Inflammatory macrophage treated with lipopolysaccharide for 4 hours (primary cell): ENCODE results near the gene PICK1.

ENCODE experiments used
- DNase-seq: peaks from one replicate; pipeline ENCODE4 v3.0.0-alpha.2; 2020

PICK1 gene

DNA sequence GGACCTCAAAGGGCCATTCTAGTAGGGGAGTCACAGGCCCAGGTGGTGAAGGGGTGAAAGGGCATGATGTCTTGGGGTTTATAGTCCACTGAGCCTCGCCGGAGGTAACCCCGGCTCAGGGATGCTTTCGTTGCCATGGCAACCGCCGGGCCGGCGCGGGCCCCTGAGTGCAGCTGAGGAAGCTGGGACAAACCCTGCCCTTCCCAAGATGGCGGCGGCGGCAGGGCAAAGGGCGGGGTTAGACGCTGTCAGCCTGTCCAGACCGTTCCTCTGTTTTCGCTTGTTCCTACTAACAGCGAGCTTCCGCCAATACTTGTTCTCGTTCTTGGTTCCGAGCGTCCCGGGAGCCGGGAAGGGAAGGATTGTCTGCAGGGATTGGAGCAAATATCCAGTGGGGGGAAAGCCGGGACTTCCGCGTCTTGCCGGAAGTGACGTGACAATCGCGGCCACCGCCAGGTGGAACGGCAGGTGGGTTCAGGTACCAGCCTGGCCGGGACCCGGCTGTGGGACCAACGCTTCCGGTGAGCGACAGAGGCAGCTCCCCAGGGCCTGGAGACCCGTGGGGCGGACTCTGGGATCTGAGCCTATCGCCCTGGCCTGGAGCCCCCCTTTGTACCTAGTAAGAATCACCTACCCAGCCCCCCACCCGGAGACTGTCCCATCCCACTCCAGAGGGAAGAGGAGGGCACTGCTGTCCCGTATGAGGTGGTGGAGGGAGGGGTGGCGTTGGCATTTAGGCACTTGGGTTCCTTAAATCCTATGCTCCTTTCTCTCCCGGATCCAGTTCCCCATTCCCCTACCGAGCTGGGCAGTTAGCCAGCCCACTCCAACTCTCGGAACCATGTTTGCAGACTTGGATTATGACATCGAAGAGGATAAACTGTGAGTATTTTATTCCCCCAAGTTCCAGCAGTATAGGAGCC lies at the start of gene PICK1:
TSS of gene PICK1 (plus strand) at position 436 of the 923 bp plus-strand sequence. CDS start at position 842, 406 bp downstream.
- DNase-seq: peak; percentile 91

DNA sequence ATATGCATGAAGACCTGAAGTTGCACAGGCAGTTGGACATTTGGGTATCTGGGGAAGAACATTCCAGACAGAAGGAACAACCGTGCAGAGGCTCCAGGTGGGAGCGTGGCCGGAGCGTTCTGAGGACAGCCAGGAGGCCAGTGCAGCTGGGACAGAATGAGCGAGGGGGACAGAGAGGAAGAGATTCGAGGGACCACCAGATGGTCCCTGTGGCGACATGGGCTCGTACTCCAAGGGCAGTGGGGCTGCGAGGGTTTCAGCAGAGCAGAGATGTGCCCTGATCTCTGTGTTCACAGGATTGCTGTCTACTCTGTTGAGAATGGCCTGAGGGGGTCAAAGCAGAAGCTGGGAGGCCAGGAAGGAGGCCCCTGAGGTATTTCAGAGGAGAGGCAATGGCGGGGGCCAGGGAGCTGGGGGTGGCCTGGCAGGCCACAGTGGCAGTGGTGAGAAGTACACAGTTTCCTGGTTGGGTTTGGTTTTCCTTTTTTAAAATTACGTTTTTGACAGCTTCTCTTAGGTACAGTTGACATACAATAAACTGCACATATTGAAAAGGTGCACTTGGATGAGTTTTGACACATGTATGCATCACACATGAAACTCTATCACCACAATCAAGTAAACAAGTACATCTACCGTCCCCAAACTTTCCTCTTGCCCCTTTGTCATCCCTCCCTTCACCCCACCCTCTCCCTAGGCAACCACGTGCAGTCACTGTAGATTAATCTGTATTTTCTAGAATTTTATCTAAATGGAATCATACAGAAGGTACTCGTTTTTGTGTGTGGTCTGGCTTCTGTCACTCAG lies 48.0 kb upstream of the PICK1 start:
- DNase-seq: no peak

DNA sequence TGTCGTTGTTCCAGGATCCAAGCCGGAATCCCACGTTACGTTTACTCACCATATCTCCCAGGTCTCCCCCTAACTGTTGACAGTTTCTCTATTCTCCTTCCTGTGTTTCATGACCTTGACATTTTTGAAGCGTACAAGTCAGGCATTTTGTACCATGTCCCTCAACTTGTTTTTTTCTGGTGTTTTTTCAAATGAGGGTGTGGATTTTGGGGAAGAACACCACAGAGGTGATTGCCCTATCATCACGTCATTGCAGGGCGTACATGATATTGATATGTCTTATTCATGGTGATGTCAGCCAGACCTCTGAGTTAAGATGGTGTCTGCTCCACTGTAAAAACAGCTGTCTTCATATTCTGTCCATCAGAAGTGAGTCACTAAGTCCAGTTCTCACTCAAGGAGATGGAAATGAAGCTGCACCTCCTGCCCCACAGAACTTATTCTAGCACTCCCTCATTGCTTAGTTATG lies 44.6 kb upstream of the PICK1 start:
- no peak for DNase-seq

DNA sequence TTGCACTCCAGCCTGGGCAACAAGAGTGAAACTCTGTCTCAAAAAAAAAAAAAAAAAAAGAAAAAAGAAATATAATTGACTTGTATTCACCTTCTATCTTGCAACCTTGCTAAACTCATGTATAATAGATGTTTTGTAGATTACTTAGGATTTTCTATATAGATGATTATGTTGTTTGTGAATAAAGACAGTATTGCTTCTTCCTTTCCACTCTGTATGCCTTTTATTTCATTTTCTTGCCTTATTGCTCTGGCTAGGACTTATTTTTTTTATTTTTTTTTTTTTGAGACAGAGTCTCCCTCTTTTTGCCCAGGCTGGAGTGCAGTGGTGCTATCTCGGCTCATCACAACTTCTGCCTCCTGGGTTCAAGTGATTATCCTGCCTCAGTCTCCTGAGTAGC lies 43.1 kb upstream of the PICK1 start:
- no peak for DNase-seq

DNA sequence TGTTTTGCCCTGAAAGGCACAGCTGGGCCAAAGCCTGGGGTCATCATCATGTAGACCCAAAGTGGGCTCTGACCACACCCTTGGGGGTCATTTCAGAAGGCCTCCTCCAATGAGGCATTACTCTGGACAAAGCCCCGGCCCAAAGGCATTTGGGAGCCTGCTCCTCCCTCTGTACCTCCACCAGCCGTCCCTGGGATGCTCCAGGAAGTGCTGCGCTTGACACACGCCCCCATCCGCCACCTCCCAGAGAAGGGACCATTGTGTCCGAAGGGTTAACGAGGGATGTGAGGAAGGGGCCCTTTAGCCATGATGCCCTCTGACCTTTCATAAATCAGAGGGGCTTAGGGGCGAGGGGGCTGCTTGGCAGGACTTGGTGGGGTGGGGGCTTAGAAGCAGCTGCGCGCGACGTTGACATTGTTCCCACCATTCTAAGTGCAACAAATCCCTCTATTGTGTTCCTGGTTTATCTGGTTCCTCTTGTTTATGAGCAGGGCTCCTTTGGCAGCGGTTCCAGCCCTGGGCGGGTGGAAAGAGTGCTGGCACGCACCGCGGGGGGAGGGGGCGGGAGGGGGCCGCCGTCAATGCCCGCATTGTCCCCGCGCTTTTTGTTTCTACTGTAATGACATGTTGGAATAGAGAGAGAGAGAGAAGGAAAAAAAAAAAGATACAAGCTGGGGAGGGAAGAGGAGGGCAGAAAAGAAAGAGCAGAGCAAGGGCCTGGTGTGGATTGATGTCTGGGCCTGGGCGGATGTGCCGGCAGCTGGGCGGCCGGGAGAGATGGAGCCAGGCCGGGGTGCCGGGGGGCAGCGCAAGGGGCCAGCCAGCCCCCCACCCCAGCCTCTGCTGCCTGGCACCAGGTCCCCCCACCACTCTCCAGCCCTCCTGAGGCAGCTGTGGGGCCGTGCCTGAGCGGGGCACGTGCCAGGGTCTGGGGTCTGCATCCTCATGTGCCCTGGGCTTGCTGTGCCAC lies 40.7 kb upstream of the PICK1 start:
- no peak for DNase-seq

DNA sequence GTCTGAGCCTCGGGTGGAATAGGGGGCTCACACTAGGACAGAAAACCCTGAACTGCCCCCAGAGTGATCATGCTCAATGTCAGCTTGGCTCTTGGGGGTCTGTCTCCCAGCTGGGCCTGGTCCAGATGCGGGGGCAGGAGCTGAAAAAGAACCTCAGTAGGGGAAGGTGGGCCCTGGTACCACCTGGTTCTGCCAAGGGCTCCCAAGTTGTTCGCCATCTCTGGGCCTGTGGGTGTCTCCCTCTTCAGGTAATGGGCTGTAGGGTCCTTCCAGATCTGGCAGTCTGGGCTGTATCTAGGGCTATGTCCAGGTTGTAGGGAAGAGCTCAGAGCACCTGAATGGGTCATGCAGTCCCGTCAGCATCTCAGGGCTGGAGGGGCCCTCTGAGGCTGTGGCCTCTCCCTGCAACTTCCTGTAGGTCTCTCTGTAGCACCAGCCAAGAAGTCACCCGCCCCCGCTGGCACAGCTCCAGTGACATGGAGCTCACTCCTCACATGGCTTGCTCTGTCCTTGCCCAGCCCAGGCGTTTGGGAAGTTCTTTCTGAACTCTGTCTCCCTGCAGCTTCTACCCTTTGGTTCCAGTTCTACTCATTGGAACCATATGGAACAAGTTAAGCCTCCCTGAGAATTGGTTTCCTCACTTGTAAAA lies 39.8 kb upstream of the PICK1 start:
- DNase-seq: peak; percentile 78

DNA sequence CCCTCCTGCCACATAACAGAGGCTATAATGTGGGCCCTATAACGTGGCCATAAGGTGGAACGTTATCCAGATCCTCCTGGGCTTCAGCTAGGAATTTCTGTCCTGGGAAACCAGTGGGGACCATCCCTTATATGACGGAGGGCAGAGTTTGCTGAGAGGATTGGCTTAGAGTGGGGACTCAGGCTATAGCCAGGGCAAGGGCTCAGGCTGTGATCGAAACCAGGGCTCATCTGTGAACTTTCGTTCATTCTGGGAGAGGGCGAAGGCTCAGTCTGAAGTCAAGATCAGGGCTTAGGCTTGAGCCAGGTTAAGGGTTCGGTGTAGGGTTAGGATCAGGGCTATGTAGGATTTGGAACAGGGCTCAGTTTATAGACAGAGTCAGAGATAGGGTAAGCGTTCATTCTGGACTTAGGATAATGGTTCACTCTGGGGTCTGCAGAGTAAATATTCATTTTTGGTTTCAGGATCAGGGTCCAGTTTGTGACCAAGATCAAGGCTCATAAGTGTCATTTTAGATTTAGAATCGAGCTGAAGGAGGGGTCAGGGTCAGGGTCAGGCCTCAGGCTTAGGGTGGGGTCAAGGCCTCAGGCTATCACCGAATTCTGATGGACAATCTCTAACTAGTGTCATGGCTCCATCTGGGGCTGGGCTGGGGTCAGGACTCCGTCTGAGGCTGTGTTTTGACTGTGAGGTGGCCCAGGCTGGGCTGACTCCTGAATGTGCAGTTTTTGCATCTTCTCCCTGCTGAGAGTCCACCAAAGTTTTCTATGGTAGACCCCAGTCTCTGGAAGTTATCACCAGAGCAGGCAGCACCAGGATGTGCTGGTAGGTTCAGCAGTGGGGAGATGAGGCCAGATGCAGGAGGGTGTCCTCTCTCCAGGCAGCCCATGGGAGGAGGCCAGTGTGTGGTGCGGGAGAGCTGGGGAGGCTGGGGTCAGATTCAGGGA lies 39.0 kb upstream of the PICK1 start:
- no peak for DNase-seq

DNA sequence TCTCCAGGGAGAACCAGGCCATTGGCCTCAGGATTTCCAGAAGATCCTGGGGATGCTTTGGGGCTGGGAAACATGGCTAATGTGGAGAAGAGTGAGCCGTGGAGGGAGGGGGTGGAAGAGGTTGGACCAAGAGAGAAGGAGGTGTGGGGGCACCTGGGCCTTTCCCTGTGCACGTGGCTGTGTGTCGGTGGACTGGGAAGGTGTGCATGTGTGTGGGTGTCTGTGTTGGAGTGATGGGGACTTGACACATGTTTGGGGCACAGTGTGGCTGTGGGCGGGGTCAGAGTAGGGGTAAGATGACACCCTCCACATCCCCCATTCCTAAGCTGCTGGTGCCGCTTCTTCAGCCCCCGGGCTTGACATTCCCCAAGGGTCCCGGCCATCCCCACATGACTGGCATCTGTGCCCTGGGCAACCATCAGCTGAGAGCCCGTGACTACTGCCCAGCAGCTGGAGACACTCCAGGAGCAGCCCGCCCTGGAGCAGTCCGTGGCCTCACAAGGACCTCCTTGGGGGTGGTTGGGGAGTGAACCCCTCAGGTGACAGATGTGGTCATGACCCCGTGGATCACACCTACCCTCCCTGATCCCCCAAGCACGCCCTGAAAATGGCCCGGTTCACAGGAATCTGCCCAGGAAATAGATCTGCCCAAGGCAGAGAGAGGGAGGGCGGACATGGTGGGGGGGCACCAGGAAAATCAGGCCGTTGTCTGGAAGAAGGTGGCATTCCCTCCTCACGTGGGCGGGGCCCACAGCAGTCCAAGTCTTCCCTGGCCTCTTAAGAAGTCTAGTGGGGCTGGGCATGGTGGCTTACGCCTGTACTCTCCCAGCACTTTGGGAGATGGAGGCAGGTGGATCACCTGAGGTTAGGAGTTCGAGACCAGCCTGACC lies 38.0 kb upstream of the PICK1 start:
- no peak for DNase-seq

DNA sequence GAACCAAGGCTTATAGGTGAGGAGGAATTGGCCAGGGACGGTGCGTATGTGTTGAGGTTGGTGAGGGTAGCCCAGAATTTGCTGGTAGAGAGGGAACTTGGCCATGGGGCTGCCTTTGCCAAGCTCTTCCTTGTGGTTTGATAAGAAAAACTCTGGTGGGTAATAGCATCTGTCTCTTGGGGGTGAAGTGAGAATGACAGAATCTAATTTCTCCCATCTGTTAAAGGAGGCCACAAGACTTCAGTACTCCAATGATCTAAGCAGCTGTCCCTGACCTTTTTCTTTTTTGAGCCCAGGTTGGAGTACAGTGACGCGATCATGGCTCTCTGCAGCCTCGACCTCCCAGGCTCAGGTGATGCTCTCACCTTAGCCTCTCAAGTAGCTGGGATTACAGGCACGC lies 36.0 kb upstream of the PICK1 start:
- DNase-seq: no peak

DNA sequence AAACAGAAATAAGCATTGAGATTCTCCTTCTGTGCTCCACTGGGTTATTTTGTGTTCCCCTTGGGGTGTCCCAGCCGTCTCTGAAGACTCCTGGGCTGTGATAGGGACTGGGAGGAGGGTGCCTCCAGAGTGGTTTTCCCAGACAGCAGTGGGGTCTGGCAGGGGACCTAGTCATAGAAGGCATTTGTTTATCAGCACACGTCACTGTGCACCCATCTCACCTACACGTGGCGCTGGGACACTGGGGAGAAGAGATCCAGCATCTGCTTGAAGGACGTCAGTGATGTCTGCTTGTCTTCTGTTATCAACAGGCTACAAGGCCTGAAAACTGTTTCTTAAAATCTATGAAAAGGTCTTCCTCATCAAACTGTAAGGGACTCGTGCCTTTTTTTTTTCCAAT lies 34.2 kb upstream of the PICK1 start:
- DNase-seq: no peak

DNA sequence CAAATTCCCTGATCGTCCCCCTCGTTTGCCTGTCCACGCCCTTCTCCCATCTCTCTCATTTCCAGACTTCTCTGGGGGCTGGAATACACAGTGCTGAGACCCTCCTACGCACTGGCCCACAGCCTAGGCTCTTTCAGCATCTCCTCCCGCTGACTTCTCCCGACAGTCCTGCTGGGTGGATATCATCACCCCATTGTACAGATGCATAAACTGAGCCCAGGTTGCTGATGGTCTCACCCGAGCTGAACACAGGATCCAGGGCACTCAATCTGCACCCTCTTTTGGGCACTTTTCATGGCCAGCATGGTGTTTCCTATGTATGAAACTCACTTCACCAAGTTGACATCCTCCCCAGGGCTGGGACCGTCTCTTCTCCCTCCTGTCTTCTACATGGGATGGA lies 31.7 kb upstream of the PICK1 start:
- no peak for DNase-seq

DNA sequence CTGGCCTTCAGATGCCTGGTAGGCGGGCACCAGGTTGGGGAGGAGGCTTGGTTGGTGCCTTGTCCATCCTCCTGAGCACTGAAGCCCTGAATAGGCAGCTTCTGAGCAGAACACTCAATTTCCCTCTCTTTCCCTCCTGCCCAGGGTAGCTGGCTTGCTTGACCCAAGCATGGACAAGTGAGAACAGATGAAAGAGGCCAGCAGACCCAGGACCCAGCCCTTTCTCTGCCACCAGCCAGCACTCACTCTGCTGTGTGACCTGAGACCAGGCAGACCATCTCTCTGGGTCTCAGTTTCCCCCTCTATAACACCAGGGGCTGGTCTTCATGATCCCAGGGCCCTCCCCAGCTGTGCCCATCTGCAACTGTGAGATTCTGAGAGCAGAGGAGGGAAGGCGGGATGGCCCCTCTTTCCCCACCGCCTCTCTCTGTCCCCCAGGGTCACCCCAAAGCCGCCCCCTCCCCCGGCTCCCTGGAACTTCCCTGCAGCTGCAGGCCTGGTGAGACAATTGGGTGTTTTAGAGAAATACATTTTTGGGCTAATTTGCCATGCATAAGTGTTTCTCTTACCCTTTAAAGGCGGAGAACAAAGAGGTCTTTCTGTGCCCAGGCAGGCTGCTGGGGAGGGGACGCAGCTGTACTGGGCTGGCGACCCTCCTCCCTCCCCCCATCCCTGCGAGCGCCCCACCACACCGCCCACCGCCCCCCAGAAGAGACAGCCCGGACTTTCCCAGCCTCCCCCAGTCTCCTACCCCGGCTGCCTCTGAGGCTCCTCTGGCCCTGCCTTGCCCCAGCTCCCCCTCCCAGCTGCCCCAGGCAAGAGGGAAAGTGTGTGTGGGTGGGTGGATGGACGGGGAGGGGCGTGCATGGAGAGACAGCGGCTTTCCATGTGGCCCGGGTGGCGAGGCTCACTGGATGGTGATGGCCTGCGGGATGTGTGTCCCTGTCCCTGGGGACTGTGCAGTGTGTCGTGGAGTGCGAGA lies 30.8 kb upstream of the PICK1 start:
- no peak for DNase-seq

DNA sequence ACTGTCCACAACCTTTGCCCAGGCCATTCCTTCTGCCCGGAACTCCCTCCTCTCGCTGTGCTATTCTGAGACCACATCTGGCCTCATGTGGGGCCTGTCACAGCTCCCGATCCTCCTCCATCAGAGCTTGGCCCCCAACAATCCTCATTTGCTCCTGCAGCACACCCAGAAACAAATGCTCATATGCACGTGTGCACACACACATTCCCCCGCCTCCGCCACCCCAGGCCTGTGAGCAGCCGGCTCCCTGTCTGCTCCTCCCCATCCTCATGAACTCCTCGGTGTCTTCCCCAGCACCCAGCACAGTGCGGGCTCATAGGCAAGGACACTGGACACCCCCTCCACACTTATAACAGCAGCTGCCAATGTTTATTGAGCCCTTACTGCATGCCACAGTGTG lies 29.7 kb upstream of the PICK1 start:
- DNase-seq: no peak

DNA sequence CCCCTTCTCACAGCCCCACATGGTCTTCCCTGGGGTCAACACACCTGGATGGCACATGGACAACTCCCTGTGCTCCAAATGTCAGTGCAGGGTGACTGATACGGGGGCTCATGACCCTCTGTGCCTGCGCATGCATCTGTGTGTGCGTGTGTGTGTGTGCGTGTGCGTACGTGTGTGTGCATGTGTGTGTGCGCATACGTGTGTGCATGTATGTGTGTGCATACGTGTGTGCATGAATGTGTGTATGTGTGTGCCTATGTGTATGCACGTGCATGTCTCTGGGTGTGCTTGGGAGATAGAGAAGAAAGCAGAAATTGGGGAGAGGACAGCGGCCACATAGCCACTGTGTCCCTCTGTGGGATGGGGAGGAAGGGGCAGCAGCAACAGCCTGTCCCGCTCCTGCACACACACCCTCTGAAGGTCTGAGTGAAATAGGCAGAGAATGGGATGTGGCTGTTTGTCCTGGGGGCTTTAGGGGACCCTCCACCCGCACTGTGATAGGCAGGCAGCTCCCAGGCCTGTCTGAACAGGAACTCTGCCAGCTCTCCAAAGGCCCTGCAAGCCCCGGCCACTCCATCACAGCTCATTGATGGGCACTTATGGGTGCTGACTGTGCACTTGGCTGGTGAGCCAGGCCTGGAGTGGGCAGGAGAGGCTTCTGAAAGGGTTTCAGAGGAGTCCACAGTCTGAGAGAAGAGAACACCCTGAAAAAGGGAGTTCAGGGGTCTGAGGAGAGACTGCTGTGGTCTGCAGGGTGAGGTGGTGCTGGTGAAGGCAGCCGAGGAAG lies 28.7 kb upstream of the PICK1 start:
- no peak for DNase-seq

DNA sequence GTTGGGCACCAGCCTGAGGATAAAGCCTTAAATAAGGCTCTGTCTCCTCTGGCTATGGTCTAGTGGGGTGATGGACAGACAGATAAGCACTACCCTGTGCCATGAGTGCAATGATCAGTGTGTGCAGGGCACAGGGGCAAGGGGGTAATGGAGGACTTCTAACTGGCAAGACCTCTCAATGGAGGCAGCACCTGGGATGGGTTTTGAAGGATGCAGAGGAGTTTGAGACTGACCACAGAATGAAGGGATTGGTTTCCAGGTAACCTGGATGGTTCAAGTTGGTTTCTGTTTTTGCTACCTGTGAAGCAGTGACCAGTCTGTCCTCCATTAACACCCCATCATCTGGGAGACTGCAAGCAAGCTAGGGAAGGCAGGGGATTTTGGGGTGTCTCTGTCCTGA lies 27.8 kb upstream of the PICK1 start:
- DNase-seq: no peak

DNA sequence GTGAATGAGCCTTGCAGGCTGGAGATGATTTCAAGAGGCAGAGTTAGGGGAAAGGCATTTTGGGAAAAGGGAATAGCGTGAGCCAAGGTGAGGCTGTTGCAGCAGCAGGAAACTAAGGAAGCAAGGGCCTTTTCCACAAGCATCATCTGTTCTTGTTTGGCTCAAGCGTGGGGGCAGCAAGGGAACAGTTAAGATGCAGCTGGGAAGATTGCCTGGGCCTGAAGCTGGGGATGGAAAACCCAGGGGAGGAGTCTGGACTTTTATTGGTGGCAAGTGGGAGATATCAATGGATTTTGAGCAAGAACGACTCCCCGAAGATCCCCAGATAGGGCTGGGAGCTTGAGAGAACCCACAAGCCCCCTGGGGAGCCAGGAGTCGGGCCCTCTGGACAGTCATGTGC lies 27.3 kb upstream of the PICK1 start:
- DNase-seq: no peak

DNA sequence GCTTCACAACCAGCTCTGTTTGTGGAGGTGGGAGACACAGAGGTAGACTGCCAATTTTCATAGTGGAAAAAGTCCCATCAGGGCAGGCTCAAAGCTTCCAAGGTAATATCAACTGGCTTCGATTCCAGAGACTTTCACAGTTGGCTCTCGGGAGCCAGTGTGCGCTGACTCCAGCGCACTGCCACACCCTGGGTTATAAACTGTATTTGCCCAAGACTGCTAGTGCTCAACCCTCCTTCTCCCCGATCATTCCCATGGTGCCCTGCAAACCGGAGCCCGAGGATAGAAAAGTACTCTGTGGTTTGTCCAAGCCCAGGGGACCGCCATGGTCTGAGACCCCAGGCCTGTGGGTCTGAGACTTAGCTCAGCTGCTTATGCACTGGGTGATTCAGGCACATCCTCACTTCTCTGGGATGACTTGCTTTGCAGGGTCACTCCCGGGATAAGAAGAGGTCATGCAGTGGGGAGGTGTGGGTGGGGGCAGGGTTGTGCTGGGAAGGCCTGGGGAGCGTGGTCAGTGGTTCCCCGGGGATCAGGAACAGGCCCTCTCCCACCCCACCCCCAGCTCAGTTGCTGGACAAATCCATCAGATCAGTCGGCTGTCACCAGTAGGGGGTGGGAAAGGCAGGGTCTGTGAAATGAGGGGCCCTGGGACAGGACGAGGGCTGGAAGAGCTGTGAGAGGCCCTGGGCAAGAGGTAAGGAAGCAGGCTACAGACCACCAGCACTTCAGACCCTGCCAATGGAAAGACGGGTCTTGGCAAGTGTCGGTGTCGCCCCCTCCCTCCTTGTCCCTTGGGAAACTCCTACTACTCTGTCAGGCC lies 26.7 kb upstream of the PICK1 start:
- DNase-seq: no peak
